H1 (cell line): ENCODE data around the gene TNFRSF11A. TPM values are rescaled to one million over a fixed set of nuclear protein-coding genes. Genes with fewer than 3 reads are reported as not detected.

Experiments used
- CTCF ChIA-PET: fragments of 300-600 bp; sonication (Branson Sonifier 250); formaldehyde crosslinking; loops from one replicate; lab custom pipeline; 2021; ENCODE audit not compliant: partially characterized antibody; lab: Charles Lee
- POLR2A ChIA-PET: fragments of 300-600 bp; sonication (Branson Sonifier 250); formaldehyde crosslinking; loops from one replicate; lab custom pipeline; 2021; ENCODE audit warnings: inconsistent platforms; ENCODE audit not compliant: partially characterized antibody; lab: Charles Lee
- DNase-seq, 2 experiments: peaks; one replicate each; pipeline versions ENCODE4 v3.0.0 to v3.0.0-alpha.2; 2010 to 2022; ENCODE audit warnings: low spot score in 2 of 2, low read depth in 1 of 2, mixed read lengths in 1 of 2
- FAIRE-seq: peaks from 2 replicates; lab custom pipeline; 2011; peaks lifted over from hg19 to GRCh38; lab: Jason Lieb, UNC
- H2AFZ ChIP-seq: 2 replicates; pipeline ENCODE4 v1.8.1; 2012; ENCODE audit warnings: low read length, inconsistent platforms
- H2AK5ac ChIP-seq: 2 replicates; pipeline ENCODE4 v1.6.1; 2013; ENCODE audit warnings: low read depth, low read length
- H2BK120ac ChIP-seq: replicated peaks from 2 replicates; pipeline ENCODE3; 2013; ENCODE audit warnings: low read depth, low read length, inconsistent platforms
- H2BK12ac ChIP-seq: 2 replicates; pipeline ENCODE4 v1.6.1; 2013; ENCODE audit warnings: low read depth, low read length
- H2BK15ac ChIP-seq: 2 replicates; pipeline ENCODE4 v1.6.1; 2013; ENCODE audit warnings: low read length
- H2BK20ac ChIP-seq: 2 replicates; pipeline ENCODE4 v1.6.1; 2013; ENCODE audit warnings: low read length
- H2BK5ac ChIP-seq: 2 replicates; pipeline ENCODE4 v1.6.1; 2013; ENCODE audit warnings: low read depth, low read length
- H3K14ac ChIP-seq: 2 replicates; pipeline ENCODE4 v1.6.1; 2013; ENCODE audit warnings: inconsistent platforms; ENCODE audit not compliant: insufficient read length
- H3K18ac ChIP-seq: 2 replicates; pipeline ENCODE4 v1.6.1; 2013; ENCODE audit warnings: low read length; ENCODE audit errors: extremely low read depth
- H3K23ac ChIP-seq: 2 replicates; pipeline ENCODE4 v1.6.1; 2013; ENCODE audit warnings: inconsistent platforms; ENCODE audit not compliant: insufficient read length
- H3K23me2 ChIP-seq: 2 replicates; pipeline ENCODE4 v1.6.1; 2013; ENCODE audit warnings: low read depth, low read length
- H3K27ac ChIP-seq: 2 replicates; pipeline ENCODE4 v1.6.1; 2011; ENCODE audit warnings: low read depth, low read length, inconsistent platforms
- H3K27me3 ChIP-seq, 4 experiments: replicated peaks in 1 of 4; 1 replicate in 1 of 4; 2 replicates in 3 of 4; pipeline versions ENCODE4 v1.6.1 to v1.8.1; 2011 to 2013; ENCODE audit warnings: low read length in 3 of 4, mild to moderate bottlenecking in 3 of 4, inconsistent platforms in 2 of 4, mixed read lengths in 2 of 4, moderate library complexity in 1 of 4; ENCODE audit not compliant: control insufficient read depth in 3 of 4, insufficient read depth in 3 of 4; ENCODE audit errors: extremely low read depth in 1 of 4
- H3K36me3 ChIP-seq, 4 experiments: 2 replicates each; pipeline versions ENCODE4 v1.6.1 to v1.8.1; 2011 to 2013; ENCODE audit warnings: mild to moderate bottlenecking in 4 of 4, low read length in 3 of 4, moderate library complexity in 2 of 4, control low read depth in 1 of 4, inconsistent platforms in 1 of 4; ENCODE audit not compliant: insufficient read depth in 4 of 4, control insufficient read depth in 2 of 4
- H3K4ac ChIP-seq: replicated peaks from 2 replicates; pipeline ENCODE3; 2013; ENCODE audit warnings: low read length, low read depth, mixed read lengths, inconsistent platforms; ENCODE audit not compliant: insufficient read length
- H3K4me1 ChIP-seq, 4 experiments: replicated peaks in 1 of 4; 1 replicate in 1 of 4; 2 replicates in 3 of 4; pipeline versions ENCODE4 v1.6.1 to v1.8.1; 2011 to 2013; ENCODE audit warnings: low read length in 3 of 4, inconsistent platforms in 2 of 4, mixed read lengths in 1 of 4; ENCODE audit not compliant: insufficient read depth in 4 of 4, control insufficient read depth in 3 of 4
- H3K4me2 ChIP-seq, 2 experiments: 2 replicates each; pipeline versions ENCODE4 v1.6.1 to v1.8.1; 2011 to 2013; ENCODE audit warnings: low read depth in 2 of 2, low read length in 2 of 2, control low read depth in 1 of 2, inconsistent platforms in 1 of 2, mild to moderate bottlenecking in 1 of 2; ENCODE audit not compliant: insufficient read depth in 1 of 2
- H3K4me3 ChIP-seq, 4 experiments: fragments of 200-600, 300-600 bp in 1 of 4; sonication (generic), shearing (Covaris generic), sonication (Bioruptor Twin) in 1 of 4; 2 replicates each; pipeline versions ENCODE4 v1.5.1 to v1.8.1; 2011 to 2016; ENCODE audit warnings: low read length in 4 of 4, low read depth in 3 of 4, control low read depth in 2 of 4, inconsistent platforms in 2 of 4, mild to moderate bottlenecking in 2 of 4, mixed read lengths in 1 of 4, moderate library complexity in 1 of 4; ENCODE audit not compliant: insufficient read depth in 2 of 4; ENCODE audit errors: extremely low read depth in 1 of 4
- H3K56ac ChIP-seq: replicated peaks from 2 replicates; pipeline ENCODE3; 2013; ENCODE audit warnings: low read depth, mild to moderate bottlenecking, mixed read lengths, low read length, inconsistent platforms; ENCODE audit not compliant: insufficient read length
- H3K79me1 ChIP-seq: 2 replicates; pipeline ENCODE4 v1.6.1; 2013; ENCODE audit warnings: low read depth, low read length, control low read depth
- H3K79me2 ChIP-seq, 2 experiments: 2 replicates each; pipeline versions ENCODE4 v1.6.1 to v1.8.1; 2012 to 2013; ENCODE audit warnings: low read length in 2 of 2, mild to moderate bottlenecking in 2 of 2, inconsistent platforms in 1 of 2; ENCODE audit not compliant: insufficient read depth in 2 of 2, control insufficient read depth in 1 of 2
- H3K9ac ChIP-seq, 4 experiments: replicated peaks in 1 of 4; 1 replicate in 1 of 4; 2 replicates in 3 of 4; pipeline versions ENCODE4 v1.6.1 to v1.8.1; 2011 to 2013; ENCODE audit warnings: low read depth in 3 of 4, low read length in 3 of 4, control low read depth in 2 of 4, mild to moderate bottlenecking in 2 of 4, moderate library complexity in 2 of 4, inconsistent platforms in 1 of 4; ENCODE audit errors: extremely low read depth in 1 of 4
- H3K9me3 ChIP-seq, 2 experiments: 2 replicates each; pipeline versions ENCODE4 v1.6.1 to v1.8.1; 2012 to 2013; ENCODE audit warnings: mild to moderate bottlenecking in 2 of 2, moderate library complexity in 2 of 2, control low read depth in 1 of 2, inconsistent platforms in 1 of 2, low read depth in 1 of 2, low read length in 1 of 2, mixed read lengths in 1 of 2; ENCODE audit not compliant: insufficient read depth in 2 of 2
- H4K20me1 ChIP-seq, 2 experiments: replicated peaks in 1 of 2; 2 replicates each; pipeline versions ENCODE3 to v1.8.1; 2011 to 2013; ENCODE audit warnings: inconsistent platforms in 2 of 2, low read length in 2 of 2, mild to moderate bottlenecking in 1 of 2; ENCODE audit not compliant: insufficient read depth in 2 of 2, control insufficient read depth in 1 of 2
- H4K5ac ChIP-seq: 2 replicates; pipeline ENCODE4 v1.6.1; 2013; ENCODE audit warnings: low read length, low read depth, mixed read lengths, inconsistent platforms; ENCODE audit not compliant: insufficient read length
- H4K8ac ChIP-seq: 2 replicates; pipeline ENCODE4 v1.8.0; 2013; ENCODE audit warnings: mild to moderate bottlenecking, moderate library complexity, low read length, inconsistent platforms; ENCODE audit not compliant: insufficient read depth; ENCODE audit errors: extremely low read depth
- H4K91ac ChIP-seq: replicated peaks from 2 replicates; pipeline ENCODE3; 2013; ENCODE audit warnings: low read length, mixed read lengths, inconsistent platforms; ENCODE audit not compliant: insufficient read length
- CHD1 ChIP-seq: IDR thresholded peaks from 2 replicates; pipeline ENCODE4 v1.6.1; 2012; ENCODE audit warnings: low read depth, low read length, improper control_type of control experiment
- CTCF ChIP-seq, 3 experiments: IDR thresholded peaks; 1 replicate in 2 of 3; 2 replicates in 1 of 3; pipeline versions ENCODE4 v1.5.1 to v1.6.1; 2011; ENCODE audit warnings: low read length in 3 of 3, mild to moderate bottlenecking in 3 of 3, inconsistent platforms in 2 of 3, low read depth in 1 of 3, moderate library complexity in 1 of 3; ENCODE audit not compliant: insufficient read depth in 1 of 3; ENCODE audit errors: control extremely low read depth in 1 of 3
- E2F6 ChIP-seq: IDR thresholded peaks from 2 replicates; pipeline ENCODE4 v1.6.1; 2012; ENCODE audit warnings: inconsistent platforms
- KDM5A ChIP-seq: fragments of 200-600 bp; IDR thresholded peaks from 2 replicates; pipeline ENCODE4 v1.7.1; 2012; ENCODE audit warnings: mild to moderate bottlenecking, low read length, inconsistent platforms, mixed read lengths
- MAFK ChIP-seq: IDR thresholded peaks from 2 replicates; pipeline ENCODE4 v1.6.1; 2012; ENCODE audit warnings: low read depth, mild to moderate bottlenecking, improper control_type of control experiment, low read length
- MAX ChIP-seq: IDR thresholded peaks from 2 replicates; pipeline ENCODE4 v1.6.1; 2012; ENCODE audit warnings: inconsistent platforms
- NRF1 ChIP-seq: IDR thresholded peaks from 2 replicates; pipeline ENCODE4 v1.6.1; 2011; ENCODE audit warnings: mild to moderate bottlenecking, low read depth, low read length, improper control_type of control experiment
- PHF8 ChIP-seq: fragments of 200-600 bp; sonication (generic); conservative IDR thresholded peaks from 2 replicates; pipeline ENCODE4 v1.7.1; 2012; ENCODE audit warnings: low read depth, mild to moderate bottlenecking, inconsistent platforms, low read length, moderate library complexity
- POLR2A ChIP-seq, 2 experiments: IDR thresholded peaks; 1 replicate in 1 of 2; 2 replicates in 1 of 2; pipeline ENCODE4 v1.6.1; 2011; ENCODE audit warnings: low read depth in 2 of 2, low read length in 2 of 2, mild to moderate bottlenecking in 2 of 2; ENCODE audit errors: control extremely low read depth in 1 of 2
- POU5F1 ChIP-seq: IDR thresholded peaks from 2 replicates; pipeline ENCODE4 v1.6.1; 2011; ENCODE audit warnings: low read depth, mild to moderate bottlenecking, low read length, moderate library complexity
- SP2 ChIP-seq: IDR thresholded peaks from 2 replicates; pipeline ENCODE4 v1.6.1; 2012; ENCODE audit warnings: mild to moderate bottlenecking, low read length, inconsistent platforms
- TEAD4 ChIP-seq: IDR thresholded peaks from 2 replicates; pipeline ENCODE4 v1.6.1; 2012; ENCODE audit warnings: low read depth, low read length, inconsistent platforms, mixed read lengths
- WGBS, 2 experiments: shearing (Covaris generic) in 1 of 2; methylation state at CpG; one replicate each; pipeline versions ENCODE4 v1.1.6 to v1.1.7; 2013 to 2015; ENCODE audit warnings: low lambda C conversion rate in 2 of 2, mixed read lengths in 2 of 2, inconsistent platforms in 1 of 2, low coverage in 1 of 2, missing lambda C conversion rate in 1 of 2; ENCODE audit not compliant: insufficient replicate concordance in 2 of 2, insufficient coverage in 1 of 2, insufficient read length in 1 of 2; ENCODE audit errors: extremely low coverage in 1 of 2, missing lambda C conversion rate in 1 of 2; 5-methylcytosine and 5-hydroxymethylcytosine counted together
- polyA plus RNA-seq, 7 experiments: library from polyadenylated mRNA; depleted of rRNA in 3 of 7; stranded (reverse) in 5 of 7; unstranded in 2 of 7; fragments of >200 nt in 5 of 7; fragments of 200-250 nt in 2 of 7; gene quantifications; 1 replicate in 5 of 7; 2 replicates in 1 of 7; 4 replicates in 1 of 7; pipeline versions ENCODE4 v1.2.1 to v1.2.3, GENCODE V29; 2011 to 2013; ENCODE audit warnings: missing spikeins in 2 of 7, mixed read lengths in 2 of 7
- total RNA-seq: library from RNA; stranded (reverse); fragmentation: NEBNext Ultra II Directional; extraction: Animal tissue kit (Norgen Biotek cat#: 25700); gene quantifications from 2 replicates; pipeline ENCODE4 v1.2.1, GENCODE V29; 2021

TNFRSF11A gene
- total and polyA plus RNA-seq, 2 of the 8 experiments (the other 6 are each of a cell fraction or from before 2014, with no cell fraction given) = 8.7 to 10.6 TPM

GRCh38 chr18:62280058-62280457 is 45.1 kb upstream of the TNFRSF11A start:
- Histone ChIP-seq H4K8ac (no peak overlapping the region), H3K9me3 (no peaks in the 10 kb centered on the region), H2BK120ac (no peak overlapping the region), H3K18ac (no peak overlapping the region), H2BK12ac (no peak overlapping the region), H3K4me2 (no peak overlapping the region), H4K5ac (no peak overlapping the region), H3K23me2 (no peaks in the 10 kb centered on the region), H4K91ac (no peak overlapping the region), H2BK20ac (no peak overlapping the region), H3K4me1 (0 out of 7 replicates have a peak, but pooled peaks cover 0 to 2% (median 0%) of the 10 kb centered on the region in 4 experiments), H3K14ac (no peak overlapping the region), H3K4me3 (no peak overlapping the region), H2BK15ac (no peak overlapping the region), H3K56ac (no peak overlapping the region), H2AK5ac (no peak overlapping the region), H3K27me3 (no peaks in the 10 kb centered on the region), H3K27ac (no peak overlapping the region), H3K9ac (no peak overlapping the region), H3K79me2 (no peaks in the 10 kb centered on the region), H3K4ac (no peak overlapping the region), H3K79me1 (no peaks in the 10 kb centered on the region), H3K36me3 (peaks cover 0 to 18% (median 5%) of the 10 kb centered on the region in 4 experiments; a peak in 4 of 8 replicates), H2BK5ac (no peak overlapping the region), H3K23ac (no peak overlapping the region), H4K20me1 (peaks cover 0 to 3% of the 10 kb centered on the region in 2 experiments), H2AFZ (no peak overlapping the region)
- ChIA-PET CTCF (interaction anchor here (0.6 to 1.2 kb wide), 2 partner anchors 85 to 413 kb away, joined by 3 read pairs; no protein-coding TSS in a partner anchor), POLR2A (no interaction called here)
- DNase-seq (no peak), FAIRE-seq (no peak)
- 91% methylated on average over 6 of the region's 6 CpGs; no CpG with 5 or more reads in 1 of the 2 experiments for WGBS, 2 experiments
- no peak for TF ChIP-seq MAFK
- TF ChIP-seq TEAD4 = no peak
- no peak for TF ChIP-seq MAX
- TF ChIP-seq NRF1 = no peak
- TF ChIP-seq POLR2A (IDR thresholded peaks at IDR 0.05; ENCODE audit: control extremely low read depth in 1 of 2, low read depth in 2 of 2, low read length in 2 of 2) = no peak
- TF ChIP-seq CHD1 = no peak
- TF ChIP-seq PHF8 = no peak
- TF ChIP-seq KDM5A = no peak
- TF ChIP-seq SP2 = no peak
- TF ChIP-seq CTCF (IDR thresholded peaks at IDR 0.05; ENCODE audit: control extremely low read depth in 1 of 3, insufficient read depth in 1 of 3, low read depth in 1 of 3, low read length in 3 of 3) = no peak
- no peak for TF ChIP-seq POU5F1
- TF ChIP-seq E2F6 = no peak
